HepG2 (cell line): ENCODE data around the gene CLASP1. TPM values are rescaled to one million over a fixed set of nuclear protein-coding genes. Genes with fewer than 3 reads are reported as not detected.

ENCODE experiments used
- ATAC-seq: fragments of 200-7000 bp; cut with Tn5 transposase; 3 replicates; pipeline ENCODE4 v1.9.1; 2020; ENCODE audit warnings: mild to moderate bottlenecking, moderate library complexity
- BruUV-seq: library from RNA; stranded (reverse); fragments of 400-500 nt; replicated peaks from 2 replicates; lab custom pipeline; 2021; lab: Mats Ljungman, UMichigan
- CTCF ChIA-PET: fragments of 300-600 bp; formaldehyde crosslinking; extraction: SDS; loops from one replicate; lab custom pipeline; 2021; ENCODE audit warnings: low total read pairs, inconsistent platforms, low intra/inter-chr PET ratio; lab: Yijun Ruan, JAX
- POLR2A ChIA-PET: fragments of 350-600 bp; sonication (Branson Sonifier 250); formaldehyde crosslinking; loops from one replicate; lab custom pipeline; 2020; ENCODE audit warnings: antibody characterized with exemption, inconsistent platforms; lab: Yijun Ruan, JAX
- DNase-seq: peaks from one replicate; pipeline ENCODE4 v3.0.0-alpha.2; 2015; ENCODE audit warnings: low spot score
- FAIRE-seq: peaks from 3 replicates; lab custom pipeline; 2011; peaks lifted over from hg19 to GRCh38; lab: Jason Lieb, UNC
- H2AFZ ChIP-seq: one replicate; pipeline ENCODE4 v1.6.1; 2011; ENCODE audit warnings: low read length, inconsistent platforms
- H3K27ac ChIP-seq: fragments of 300-600 bp; 3 replicates; pipeline ENCODE4 v1.8.0; 2011; ENCODE audit warnings: mixed run types, mild to moderate bottlenecking, mixed read lengths, low read length, inconsistent platforms; ENCODE audit not compliant: insufficient read depth; ENCODE audit errors: extremely low read length
- H3K27me3 ChIP-seq, 2 experiments: fragments of 200-600 bp in 1 of 2; 2 replicates in 1 of 2; 3 replicates in 1 of 2; pipeline versions ENCODE4 v1.6.0 to v1.8.0; 2011; ENCODE audit warnings: low read length in 2 of 2, mild to moderate bottlenecking in 2 of 2, moderate library complexity in 2 of 2, inconsistent platforms in 1 of 2; ENCODE audit not compliant: insufficient read depth in 2 of 2, control insufficient read depth in 1 of 2
- H3K36me3 ChIP-seq, 2 experiments: fragments of 200-600 bp in 1 of 2; replicated peaks in 1 of 2; 2 replicates in 1 of 2; 3 replicates in 1 of 2; pipeline versions ENCODE4 v1.5.1 to v1.8.0; 2011; ENCODE audit warnings: low read length in 2 of 2, inconsistent platforms in 1 of 2; ENCODE audit not compliant: insufficient read depth in 2 of 2, control insufficient read depth in 1 of 2
- H3K4me1 ChIP-seq: 2 replicates; pipeline ENCODE4 v1.5.1; 2012; ENCODE audit warnings: low read length, inconsistent platforms; ENCODE audit not compliant: insufficient read depth
- H3K4me2 ChIP-seq: 2 replicates; pipeline ENCODE4 v1.6.0; 2011; ENCODE audit warnings: low read depth, low read length, inconsistent platforms
- H3K4me3 ChIP-seq, 3 experiments: fragments of 200-600 bp in 1 of 3; sonication (generic), shearing (Covaris generic) in 1 of 3; replicated peaks in 1 of 3; 2 replicates each; pipeline ENCODE4 v1.5.1; 2011 to 2016; ENCODE audit warnings: low read length in 3 of 3, inconsistent platforms in 2 of 3, low read depth in 2 of 3, mild to moderate bottlenecking in 2 of 3, control low read depth in 1 of 3, mixed read lengths in 1 of 3; ENCODE audit not compliant: insufficient read depth in 1 of 3
- H3K79me2 ChIP-seq: one replicate; pipeline ENCODE4 v1.6.1; 2011; ENCODE audit warnings: low read length, inconsistent platforms; ENCODE audit not compliant: insufficient read depth
- H3K9ac ChIP-seq: 2 replicates; pipeline ENCODE4 v1.6.0; 2011; ENCODE audit warnings: mild to moderate bottlenecking, low read depth, low read length, inconsistent platforms; ENCODE audit not compliant: insufficient read depth
- H3K9me3 ChIP-seq: 2 replicates; pipeline ENCODE4 v1.5.1; 2012; ENCODE audit warnings: mild to moderate bottlenecking, low read length
- H4K20me1 ChIP-seq: 2 replicates; pipeline ENCODE4 v1.6.0; 2011; ENCODE audit warnings: inconsistent platforms, mild to moderate bottlenecking, low read length, moderate library complexity; ENCODE audit not compliant: insufficient read depth
- NBN ChIP-seq: fragments of 450-650 bp; conservative IDR thresholded peaks from 2 replicates; pipeline ENCODE4 v1.6.1; 2017
- ZNF263 ChIP-seq: sonication (generic); formaldehyde crosslinking; IDR thresholded peaks from 2 replicates; pipeline ENCODE4 v1.4.0; 2020; ENCODE audit warnings: missing genetic modification reagents
- ZNF576 ChIP-seq: sonication (generic); formaldehyde crosslinking; IDR thresholded peaks from 2 replicates; pipeline ENCODE4 v1.4.0; 2020; ENCODE audit warnings: mild to moderate bottlenecking, missing genetic modification reagents
- ZNF639 ChIP-seq: conservative IDR thresholded peaks from 2 replicates; pipeline ENCODE4 v1.6.1; 2018; ENCODE audit warnings: missing genetic modification reagents
- ZNF800 ChIP-seq: sonication (generic); formaldehyde crosslinking; IDR thresholded peaks from 2 replicates; pipeline ENCODE4 v1.4.0; 2020; ENCODE audit warnings: missing genetic modification reagents
- WGBS: methylation state at CpG from one replicate; pipeline ENCODE4 v1.1.6; 2017; ENCODE audit warnings: low lambda C conversion rate; 5-methylcytosine and 5-hydroxymethylcytosine counted together
- in situ Hi-C: cut with HindIII; loops from 2 replicates; pipeline ENCODE4 v1.10.0; 2017; ENCODE audit warnings: low pct_unique_long_range_greater_than_20kb; ENCODE audit not compliant: extremely low pct_ligation_motif_present
- intact Hi-C: fragments of 100-400 bp; cut with micrococcal nuclease; formaldehyde crosslinking; loops from one replicate; pipeline ENCODE4 v1.10.0; 2022; ENCODE audit not compliant: unreplicated experiment
- polyA plus RNA-seq, 8 experiments: library from polyadenylated mRNA; depleted of rRNA in 3 of 8; stranded (reverse) in 7 of 8; unstranded in 1 of 8; fragments of >200 nt; fragmentation: Illumina TruSeq in 4 of 8; extraction: Trizol in 4 of 8; gene quantifications; 2 replicates each; pipeline versions ENCODE4 v1.2.1 to v1.2.3, GENCODE V29; 2011 to 2016; ENCODE audit warnings: low read depth in 4 of 8, missing spikeins in 1 of 8, mixed read lengths in 1 of 8; ENCODE audit not compliant: insufficient read depth in 1 of 8
- total RNA-seq, 5 experiments: library from RNA; depleted of rRNA; stranded (reverse); fragments of >200 nt; fragmentation: Illumina TruSeq; extraction: Trizol; gene quantifications; 2 replicates each; pipeline ENCODE4 v1.2.3, GENCODE V29; 2016; ENCODE audit warnings: low read depth in 1 of 5
- TF ChIP-seq, protein P1 (sequence below): sonication (generic); formaldehyde crosslinking; IDR thresholded peaks from 2 replicates; pipeline ENCODE4 v1.5.1; 2020; ENCODE audit warnings: missing genetic modification reagents, mild to moderate bottlenecking, borderline replicate concordance
- TF ChIP-seq, protein P2 (sequence below): sonication (generic); formaldehyde crosslinking; IDR thresholded peaks from 2 replicates; pipeline ENCODE4 v1.4.0; 2020; ENCODE audit warnings: mild to moderate bottlenecking, missing genetic modification reagents, borderline replicate concordance

The CLASP1 gene
- total and polyA plus RNA-seq, 2 of the 13 experiments (the other 11 are each of a cell fraction or from before 2014, with no cell fraction given), result 11.7 to 47.9 TPM

GRCh38 chr2:121419081-121419699, 230.1 kb downstream of the CLASP1 start (continued):
- TF ChIP-seq, protein P1, sequence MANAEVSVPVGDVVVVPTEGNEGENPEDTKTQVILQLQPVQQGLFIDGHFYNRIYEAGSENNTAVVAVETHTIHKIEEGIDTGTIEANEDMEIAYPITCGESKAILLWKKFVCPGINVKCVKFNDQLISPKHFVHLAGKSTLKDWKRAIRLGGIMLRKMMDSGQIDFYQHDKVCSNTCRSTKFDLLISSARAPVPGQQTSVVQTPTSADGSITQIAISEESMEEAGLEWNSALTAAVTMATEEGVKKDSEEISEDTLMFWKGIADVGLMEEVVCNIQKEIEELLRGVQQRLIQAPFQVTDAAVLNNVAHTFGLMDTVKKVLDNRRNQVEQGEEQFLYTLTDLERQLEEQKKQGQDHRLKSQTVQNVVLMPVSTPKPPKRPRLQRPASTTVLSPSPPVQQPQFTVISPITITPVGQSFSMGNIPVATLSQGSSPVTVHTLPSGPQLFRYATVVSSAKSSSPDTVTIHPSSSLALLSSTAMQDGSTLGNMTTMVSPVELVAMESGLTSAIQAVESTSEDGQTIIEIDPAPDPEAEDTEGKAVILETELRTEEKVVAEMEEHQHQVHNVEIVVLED (CRISPR knock-in tag), result no peak
- no peak for TF ChIP-seq ZNF576

DNA sequence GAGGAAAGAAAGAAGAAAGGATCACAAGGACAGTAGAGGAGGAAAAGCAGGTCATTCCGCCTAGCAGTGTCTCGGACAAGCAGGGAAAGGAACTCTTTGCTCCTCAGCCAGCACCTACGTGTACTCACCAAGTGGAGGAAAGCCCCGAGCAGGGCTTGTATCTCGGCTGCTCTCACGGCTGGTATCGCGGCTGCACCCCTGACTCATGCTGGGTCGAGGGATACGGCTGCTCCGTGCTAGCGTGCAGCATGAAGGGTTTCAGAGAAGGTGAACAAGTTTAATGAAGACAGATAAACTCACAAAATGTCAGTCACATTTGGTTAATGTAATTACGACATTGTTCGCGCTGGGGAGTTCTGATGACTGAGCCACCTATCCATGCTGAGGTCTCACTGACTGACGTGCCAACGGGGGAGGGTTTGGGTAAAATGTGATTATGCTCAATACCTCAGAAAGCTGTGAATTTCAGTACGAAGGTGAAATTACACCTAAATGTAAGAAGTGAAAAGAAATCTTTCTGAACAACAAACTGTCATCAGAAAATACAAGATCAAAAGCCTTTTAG, 230.7 kb downstream of the CLASP1 start:
- POLR2A ChIA-PET, result no interaction called here
- H3K9me3 ChIP-seq, result no peaks in the 10 kb centered on the region
- no peaks in the 10 kb centered on the region for H4K20me1 ChIP-seq
- no peak overlapping the region for H2AFZ ChIP-seq
- H3K4me1 ChIP-seq, result no peaks in the 10 kb centered on the region
- H3K79me2 ChIP-seq, result no peaks in the 10 kb centered on the region
- no peak overlapping the region for H3K9ac ChIP-seq
- in situ Hi-C loops, result no loop called here
- FAIRE-seq (no peak), DNase-seq (no peak), ATAC-seq (no peak)
- H3K27me3 ChIP-seq, result no peaks in the 10 kb centered on the region
- intact Hi-C loops, result no loop called here
- H3K4me2 ChIP-seq, result no peak overlapping the region
- BruUV-seq, result no TSS peak
- CTCF ChIA-PET, result no interaction called here
- H3K4me3 ChIP-seq, result no peak overlapping the region
- H3K36me3 ChIP-seq, result peaks cover 14 to 52% of the 10 kb centered on the region in 2 experiments
- H3K27ac ChIP-seq, result no peak overlapping the region
- 97% methylated on average over 18 of the region's 18 CpGs for WGBS
- no peak for TF ChIP-seq ZNF639 (CRISPR knock-in tag)
- no peak for TF ChIP-seq ZNF800
- no peak for TF ChIP-seq NBN
- TF ChIP-seq, protein P2, sequence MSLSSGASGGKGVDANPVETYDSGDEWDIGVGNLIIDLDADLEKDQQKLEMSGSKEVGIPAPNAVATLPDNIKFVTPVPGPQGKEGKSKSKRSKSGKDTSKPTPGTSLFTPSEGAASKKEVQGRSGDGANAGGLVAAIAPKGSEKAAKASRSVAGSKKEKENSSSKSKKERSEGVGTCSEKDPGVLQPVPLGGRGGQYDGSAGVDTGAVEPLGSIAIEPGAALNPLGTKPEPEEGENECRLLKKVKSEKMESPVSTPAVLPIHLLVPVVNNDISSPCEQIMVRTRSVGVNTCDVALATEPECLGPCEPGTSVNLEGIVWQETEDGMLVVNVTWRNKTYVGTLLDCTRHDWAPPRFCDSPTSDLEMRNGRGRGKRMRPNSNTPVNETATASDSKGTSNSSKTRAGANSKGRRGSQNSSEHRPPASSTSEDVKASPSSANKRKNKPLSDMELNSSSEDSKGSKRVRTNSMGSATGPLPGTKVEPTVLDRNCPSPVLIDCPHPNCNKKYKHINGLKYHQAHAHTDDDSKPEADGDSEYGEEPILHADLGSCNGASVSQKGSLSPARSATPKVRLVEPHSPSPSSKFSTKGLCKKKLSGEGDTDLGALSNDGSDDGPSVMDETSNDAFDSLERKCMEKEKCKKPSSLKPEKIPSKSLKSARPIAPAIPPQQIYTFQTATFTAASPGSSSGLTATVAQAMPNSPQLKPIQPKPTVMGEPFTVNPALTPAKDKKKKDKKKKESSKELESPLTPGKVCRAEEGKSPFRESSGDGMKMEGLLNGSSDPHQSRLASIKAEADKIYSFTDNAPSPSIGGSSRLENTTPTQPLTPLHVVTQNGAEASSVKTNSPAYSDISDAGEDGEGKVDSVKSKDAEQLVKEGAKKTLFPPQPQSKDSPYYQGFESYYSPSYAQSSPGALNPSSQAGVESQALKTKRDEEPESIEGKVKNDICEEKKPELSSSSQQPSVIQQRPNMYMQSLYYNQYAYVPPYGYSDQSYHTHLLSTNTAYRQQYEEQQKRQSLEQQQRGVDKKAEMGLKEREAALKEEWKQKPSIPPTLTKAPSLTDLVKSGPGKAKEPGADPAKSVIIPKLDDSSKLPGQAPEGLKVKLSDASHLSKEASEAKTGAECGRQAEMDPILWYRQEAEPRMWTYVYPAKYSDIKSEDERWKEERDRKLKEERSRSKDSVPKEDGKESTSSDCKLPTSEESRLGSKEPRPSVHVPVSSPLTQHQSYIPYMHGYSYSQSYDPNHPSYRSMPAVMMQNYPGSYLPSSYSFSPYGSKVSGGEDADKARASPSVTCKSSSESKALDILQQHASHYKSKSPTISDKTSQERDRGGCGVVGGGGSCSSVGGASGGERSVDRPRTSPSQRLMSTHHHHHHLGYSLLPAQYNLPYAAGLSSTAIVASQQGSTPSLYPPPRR (CRISPR knock-in tag), result no peak
- no peak for TF ChIP-seq ZNF263 (CRISPR knock-in tag)
